Ovary (tissue), 9 donors: ENCODE data around the gene CBX4. TPM values are rescaled to one million over a fixed set of nuclear protein-coding genes. Genes with fewer than 3 reads are reported as not detected.
A peak's percentile ranks its signal among the peaks of the same experiment; 100 is the strongest.

Experiments
- DNase-seq, 5 donors: peaks; one replicate each; pipeline ENCODE4 v3.0.0-alpha.2; 2019 to 2020
- H3K27ac ChIP-seq, 2 donors: fragments of 200-600 bp; one replicate each; pipeline versions ENCODE4 v1.5.1 to v1.8.0; 2019 to 2022
- H3K27me3 ChIP-seq: fragments of 200-600 bp; one replicate; pipeline ENCODE4 v1.8.0; 2022
- H3K36me3 ChIP-seq: fragments of 200-600 bp; sonication (generic); one replicate; pipeline ENCODE4 v1.5.1; 2019
- H3K4me1 ChIP-seq: one replicate; pipeline ENCODE4 v1.8.1; 2013; ENCODE audit warnings: mild to moderate bottlenecking, moderate library complexity; ENCODE audit not compliant: insufficient read depth
- H3K4me3 ChIP-seq: fragments of 200-600 bp; sonication (generic); one replicate; pipeline ENCODE4 v1.5.1; 2017
- H3K9me3 ChIP-seq, 2 donors: fragments of 200-600 bp in 1 of 2; sonication (generic) in 1 of 2; one replicate each; pipeline versions ENCODE4 v1.5.1 to v1.8.1; 2013 to 2019; ENCODE audit warnings: mild to moderate bottlenecking in 1 of 2, moderate library complexity in 1 of 2
- CTCF ChIP-seq, 3 donors: fragments of 450-650 bp in 2 of 3; fragments of 200-600 bp in 1 of 3; IDR thresholded peaks; one replicate each; pipeline versions ENCODE4 v1.5.1 to v1.8.0; 2016 to 2022; ENCODE audit warnings: antibody characterized with exemption in 3 of 3, mild to moderate bottlenecking in 1 of 3
- EP300 ChIP-seq: sonication (generic); formaldehyde crosslinking; IDR thresholded peaks from one replicate; pipeline ENCODE4 v1.6.1; 2017; ENCODE audit warnings: antibody characterized with exemption
- POLR2A ChIP-seq: fragments of 450-650 bp; IDR thresholded peaks from one replicate; pipeline ENCODE4 v1.6.1; 2017; ENCODE audit warnings: antibody characterized with exemption, mild to moderate bottlenecking, moderate library complexity
- WGBS, 3 donors: extraction: QIAGEN DNeasy Blood & Tissue Kit in 1 of 3; methylation state at CpG; one replicate each; pipeline versions ENCODE4 v1.1.5 to v1.1.7; 2013 to 2017; 5-methylcytosine and 5-hydroxymethylcytosine counted together
- intact Hi-C, 4 donors: fragments of 100-400 bp; cut with DNase I; formaldehyde crosslinking; loops; one replicate each; pipeline versions ENCODE4 v1.11.0 to v1.15.1; 2022 to 2023
- polyA plus RNA-seq, 2 donors: library from polyadenylated mRNA; stranded (reverse); fragments of 200-250 nt in 1 of 2; fragments of 350-450 nt in 1 of 2; fragmentation: Illumina TruSeq in 1 of 2; extraction: RNeasy Lipid Tissue Mini Kit (QIAGEN cat#74804) in 1 of 2; gene quantifications; one replicate each; pipeline ENCODE4 v1.2.3, GENCODE V29; 2013 to 2014
- total RNA-seq, 7 donors: library from RNA; depleted of rRNA in 2 of 7; stranded (reverse); fragments of >200 nt in 2 of 7; fragmentation: NEBNext Ultra II Directional in 3 of 7; extraction: Animal tissue kit (Norgen Biotek cat#: 25700) in 3 of 7; gene quantifications; one replicate each; pipeline versions ENCODE4 v1.1.0 to v1.2.4, GENCODE V29; 2016 to 2023
- donor health status: DM: no; HTN: no; CAD: no; lungs with moderate emphysema.
- donor health status: DM: no; HTN: no; CAD: no.
- donor health status: Bipolar disorder and iron deficiency.
- donor health status: DM: yes; HTN: yes; CAD: no.
- donor health status: DM: no; HTN: no; CAD: no.
- donor health status: DM: yes; HTN: yes; CAD: no.

Gene CBX4
- total and polyA plus RNA-seq, 9 donors, result 5.5 to 27.9 (median 16.0) TPM

- Histone ChIP-seq H3K27ac (no peak overlapping the region), H3K4me3 (peak overlapping the region; percentile 2), H3K27me3 (peaks cover 29% of the 10 kb centered on the region), H3K4me1 (no peaks in the 10 kb centered on the region), H3K36me3 (no peaks in the 10 kb centered on the region), H3K9me3 (no peaks in the 10 kb centered on the region)
- TF ChIP-seq EP300, result no peak
- TF ChIP-seq CTCF (IDR thresholded peaks at IDR 0.05), result no peak
- no peak for TF ChIP-seq POLR2A
- WGBS, 3 donors, result 1 to 3% (median 3%) methylated on average over 17 to 89 of the region's 89 CpGs
- intact Hi-C loops, result loop anchor here in 1 of 4 donors (2.0 kb wide), 1 partner anchor 15 kb away; no protein-coding TSS in a partner anchor
- peak in 2 of 5 donors; percentile 43 to 49 for DNase-seq
Observed at GRCh38 chr17:79813297-79814126, 25.7 kb downstream of the CBX4 start.

- H3K27me3 ChIP-seq, result peaks cover 37% of the 10 kb centered on the region
- no peaks in the 10 kb centered on the region for H3K4me1 ChIP-seq
- no peak overlapping the region for H3K27ac ChIP-seq
- 3 to 5% (median 3%) methylated on average over 53 to 72 of the region's 72 CpGs for WGBS, 3 donors
- intact Hi-C loops, result loop anchor here in 1 of 4 donors (2.0 kb wide), 1 partner anchor 14 kb away; no protein-coding TSS in a partner anchor
- no peak for DNase-seq
- H3K36me3 ChIP-seq, result no peaks in the 10 kb centered on the region
- H3K9me3 ChIP-seq, result no peaks in the 10 kb centered on the region
- TF ChIP-seq CTCF (IDR thresholded peaks at IDR 0.05), result no peak
- TF ChIP-seq POLR2A, result no peak
- no peak for TF ChIP-seq EP300
- H3K4me3 ChIP-seq, result no peak overlapping the region
Observed at GRCh38 chr17:79812353-79813258, 26.6 kb downstream of the CBX4 start.

GRCh38 chr17:79811868-79812352, 27.3 kb downstream of the CBX4 start:
- Histone ChIP-seq H3K27ac (no peak overlapping the region), H3K9me3 (no peaks in the 10 kb centered on the region), H3K36me3 (no peaks in the 10 kb centered on the region), H3K27me3 (peaks cover 37% of the 10 kb centered on the region), H3K4me1 (no peaks in the 10 kb centered on the region), H3K4me3 (no peak overlapping the region)
- no peak for DNase-seq
- intact Hi-C loops, result loop anchor here in 1 of 4 donors (2.0 kb wide), 1 partner anchor 13 kb away; no protein-coding TSS in a partner anchor
- no peak for TF ChIP-seq POLR2A
- TF ChIP-seq CTCF (IDR thresholded peaks at IDR 0.05), result no peak
- no peak for TF ChIP-seq EP300
- 6 to 7% (median 7%) methylated on average over 19 to 20 of the region's 20 CpGs for WGBS, 3 donors
